ENCODE measurements around the gene KRT38. TPM values are rescaled to one million over a fixed set of nuclear protein-coding genes. Genes with fewer than 3 reads are reported as not detected.

The KRT38 gene
- total and polyA plus RNA-seq, 2 of the 8 experiments (the other 6 are each of a cell fraction or from before 2014, with no cell fraction given) = not detected

GRCh38 chr17:41484920-41485904 lies 44.4 kb upstream of the KRT38 start:
- H4K91ac ChIP-seq (replicated peaks; ENCODE audit: insufficient read length, low read length) = no peak overlapping the region
- FAIRE-seq = no peak
- no peaks in the 10 kb centered on the region for H4K20me1 ChIP-seq (replicated peaks in 1 of 2; ENCODE audit: control insufficient read depth in 1 of 2, insufficient read depth in 2 of 2, low read length in 2 of 2)
- no peak overlapping the region for H3K4ac ChIP-seq (replicated peaks; ENCODE audit: insufficient read length, low read depth, low read length)
- no peaks in the 10 kb centered on the region for H3K79me2 ChIP-seq (ENCODE audit: control insufficient read depth in 1 of 2, insufficient read depth in 2 of 2, low read length in 2 of 2)
- H2AFZ ChIP-seq (ENCODE audit: low read length) = no peak overlapping the region
- H2BK20ac ChIP-seq (ENCODE audit: low read length) = no peak overlapping the region
- H3K9ac ChIP-seq (replicated peaks in 1 of 4; ENCODE audit: extremely low read depth in 1 of 4, low read depth in 3 of 4, low read length in 3 of 4) = no peak overlapping the region
- no peaks in the 10 kb centered on the region for H3K36me3 ChIP-seq (ENCODE audit: control insufficient read depth in 2 of 4, insufficient read depth in 4 of 4, low read length in 3 of 4)
- 0 out of 2 replicates have a peak overlapping the region, but pooled peaks have one; percentile 40 for H2BK15ac ChIP-seq (ENCODE audit: low read length)
- no peak overlapping the region for H2AK5ac ChIP-seq (ENCODE audit: low read depth, low read length)
- TF ChIP-seq GTF2F1 (IDR thresholded peaks at IDR 0.05; ENCODE audit: borderline replicate concordance, low read depth, low read length) (no peak), CHD1 (IDR thresholded peaks at IDR 0.05; ENCODE audit: low read depth, low read length) (no peak), GABPA (IDR thresholded peaks at IDR 0.05; ENCODE audit: borderline replicate concordance, insufficient read depth, low read length) (no peak), CTCF (IDR thresholded peaks at IDR 0.05; ENCODE audit: control extremely low read depth in 1 of 3, insufficient read depth in 1 of 3, low read depth in 1 of 3, low read length in 3 of 3) (no peak), RBBP5 (IDR thresholded peaks at IDR 0.05; ENCODE audit: borderline replicate concordance, low read depth, low read length) (no peak), FOSL1 (IDR thresholded peaks at IDR 0.05; ENCODE audit: insufficient read depth, low read depth, low read length) (no peak), EZH2 (IDR thresholded peaks at IDR 0.05; ENCODE audit: low read depth, low read length, severe bottlenecking) (no peak), CBX8 (IDR thresholded peaks at IDR 0.05; ENCODE audit: borderline replicate concordance, low read depth, low read length) (no peak)
- H2BK120ac ChIP-seq (replicated peaks; ENCODE audit: low read depth, low read length) = no peak overlapping the region
- no peak overlapping the region; the same call in 1 of the 2 replicates for H4K8ac ChIP-seq (ENCODE audit: extremely low read depth, insufficient read depth, low read length)
- DNase-seq (ENCODE audit: low read depth in 1 of 2, low spot score in 2 of 2) = no peak
- H4K5ac ChIP-seq (ENCODE audit: insufficient read length, low read depth, low read length) = no peak overlapping the region
- WGBS, 2 experiments (ENCODE audit: extremely low coverage in 1 of 2, insufficient coverage in 1 of 2, insufficient read length in 1 of 2, insufficient replicate concordance in 2 of 2, low coverage in 1 of 2, low lambda C conversion rate in 2 of 2, missing lambda C conversion rate in 1 of 2) = 93% methylated on average over 8 of the region's 8 CpGs; no CpG with 5 or more reads in 1 of the 2 experiments
- ChIA-PET CTCF (ENCODE audit: partially characterized antibody) (interaction anchor here (0.6 to 33.9 kb wide), 21 partner anchors 8 to 1120 kb away, joined by 3 to 427 read pairs (median 4); partner anchors contain the start of genes KRT13 and KRT36), POLR2A (ENCODE audit: partially characterized antibody) (interaction anchor here (1.8 to 2.0 kb wide), 2 partner anchors 37 to 43 kb away, joined by 4 to 7 read pairs; partner anchors contain the start of gene KRT19)
- peaks cover 0 to 12% (median 6%) of the 10 kb centered on the region in 4 experiments; a peak in 6 of 7 replicates for H3K27me3 ChIP-seq (replicated peaks in 1 of 4; ENCODE audit: control insufficient read depth in 3 of 4, extremely low read depth in 1 of 4, insufficient read depth in 3 of 4, low read length in 3 of 4)
- no peak overlapping the region for H3K18ac ChIP-seq (ENCODE audit: extremely low read depth, low read length)
- no peak overlapping the region for H3K27ac ChIP-seq (ENCODE audit: low read depth, low read length)
- H3K4me2 ChIP-seq (ENCODE audit: insufficient read depth in 1 of 2, low read depth in 2 of 2, low read length in 2 of 2) = no peak overlapping the region
- H3K9me3 ChIP-seq (ENCODE audit: insufficient read depth in 2 of 2, low read depth in 1 of 2, low read length in 1 of 2) = no peaks in the 10 kb centered on the region
- no peak overlapping the region for H3K4me3 ChIP-seq (ENCODE audit: extremely low read depth in 1 of 4, insufficient read depth in 2 of 4, low read depth in 3 of 4, low read length in 4 of 4)
- no peaks in the 10 kb centered on the region for H3K79me1 ChIP-seq (ENCODE audit: low read depth, low read length)
- H2BK12ac ChIP-seq (ENCODE audit: low read depth, low read length) = no peak overlapping the region
- no peaks in the 10 kb centered on the region; a peak in 2 of 7 replicates for H3K4me1 ChIP-seq (replicated peaks in 1 of 4; ENCODE audit: control insufficient read depth in 3 of 4, insufficient read depth in 4 of 4, low read length in 3 of 4)
- no peak overlapping the region for H3K56ac ChIP-seq (replicated peaks; ENCODE audit: insufficient read length, low read depth, low read length)
- H3K14ac ChIP-seq (ENCODE audit: insufficient read length) = no peak overlapping the region
- no peak overlapping the region for H2BK5ac ChIP-seq (ENCODE audit: low read depth, low read length)
- H3K23me2 ChIP-seq (ENCODE audit: low read depth, low read length) = no peaks in the 10 kb centered on the region
- H3K23ac ChIP-seq (ENCODE audit: insufficient read length) = no peak overlapping the region

Data from H1 (cell line).